Calu3 (cell line): ENCODE measurements around the gene APOL1. TPM values are rescaled to one million over a fixed set of nuclear protein-coding genes. Genes with fewer than 3 reads are reported as not detected.

ENCODE experiments used
- BruUV-seq: library from RNA; stranded (reverse); fragments of 400-500 nt; replicated peaks from 2 replicates; lab custom pipeline; 2021; lab: Mats Ljungman, UMichigan
- CTCF ChIA-PET: fragments of 300-600 bp; sonication (Branson Sonifier 250); formaldehyde crosslinking; loops from one replicate; lab custom pipeline; 2022; ENCODE audit warnings: antibody characterized with exemption; lab: Charles Lee
- DNase-seq: peaks from one replicate; pipeline ENCODE4 v3.0.0; 2022
- H3K27ac Mint-ChIP-seq: one replicate; pipeline ENCODE4 v1.8.0; 2022; ENCODE audit warnings: mixed read lengths; ENCODE audit not compliant: unreplicated experiment
- H3K27me3 Mint-ChIP-seq: one replicate; pipeline ENCODE4 v1.8.0; 2022; ENCODE audit warnings: mixed read lengths; ENCODE audit not compliant: unreplicated experiment
- H3K36me3 Mint-ChIP-seq: one replicate; pipeline ENCODE4 v1.8.0; 2022; ENCODE audit warnings: mild to moderate bottlenecking, moderate library complexity, mixed read lengths; ENCODE audit not compliant: insufficient read depth, unreplicated experiment
- H3K4me1 Mint-ChIP-seq: one replicate; pipeline ENCODE4 v1.8.0; 2022; ENCODE audit warnings: mild to moderate bottlenecking, low read depth, mixed read lengths; ENCODE audit not compliant: unreplicated experiment
- H3K4me3 Mint-ChIP-seq: one replicate; pipeline ENCODE4 v1.8.0; 2022; ENCODE audit warnings: mild to moderate bottlenecking, low read depth, moderate library complexity, mixed read lengths; ENCODE audit not compliant: unreplicated experiment
- H3K9me3 Mint-ChIP-seq: one replicate; pipeline ENCODE4 v1.8.0; 2022; ENCODE audit warnings: low read depth, mixed read lengths; ENCODE audit not compliant: unreplicated experiment
- CTCF ChIP-seq: fragments of 200-600 bp; IDR thresholded peaks from one replicate; pipeline ENCODE4 v1.8.0; 2022; ENCODE audit warnings: antibody characterized with exemption; ENCODE audit not compliant: unreplicated experiment
- intact Hi-C: fragments of 100-400 bp; cut with micrococcal nuclease; formaldehyde crosslinking; loops from one replicate; pipeline ENCODE4 v1.10.0; 2022; ENCODE audit not compliant: unreplicated experiment
- total RNA-seq: library from RNA; stranded (reverse); gene quantifications from 2 replicates; pipeline ENCODE4 v1.2.3, GENCODE V29; 2022

The APOL1 gene
- total RNA-seq, 1 experiment from 2014 or later, result 313 TPM

DNA sequence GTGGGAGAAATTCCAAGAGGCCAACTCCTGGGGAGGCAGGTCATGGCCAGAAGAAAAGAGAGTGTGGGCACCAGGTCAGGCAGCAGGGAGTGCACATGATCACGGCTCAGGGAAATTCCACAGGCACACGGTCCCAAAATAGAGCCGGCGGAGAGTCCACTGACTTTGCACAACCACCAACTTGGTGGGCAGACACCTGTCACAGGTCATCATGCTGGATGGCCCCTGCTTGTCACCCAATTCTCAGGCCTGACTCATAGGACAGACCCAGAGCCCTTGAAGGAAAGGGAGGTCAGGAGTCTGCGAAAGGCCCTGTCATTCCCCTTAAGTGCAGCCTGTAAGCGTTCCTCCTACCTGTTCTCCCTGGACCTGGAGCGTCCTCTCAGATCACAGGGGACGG, 29.4 kb upstream of the APOL1 start:
- no TSS peak for BruUV-seq
- TF ChIP-seq CTCF, result no peak
- CTCF ChIA-PET, result interaction anchor here (0.6 kb wide), 1 partner anchor 218 kb away, joined by 4 read pairs; no protein-coding TSS in a partner anchor
- Mint-ChIP-seq H3K27ac (no peak overlapping the region), H3K4me1 (peaks cover 34% of the 10 kb centered on the region), H3K27me3 (peaks cover 10% of the 10 kb centered on the region), H3K9me3 (no peaks in the 10 kb centered on the region), H3K4me3 (no peak overlapping the region), H3K36me3 (peaks cover 38% of the 10 kb centered on the region)
- DNase-seq, result no peak
- intact Hi-C loops, result no loop called here

GRCh38 chr22:36224245-36224644, 28.7 kb upstream of the APOL1 start:
- no TSS peak for BruUV-seq
- CTCF ChIA-PET, result interaction anchor here (0.6 kb wide), 1 partner anchor 217 kb away, joined by 4 read pairs; no protein-coding TSS in a partner anchor

GRCh38 chr22:36225333-36225922, 27.5 kb upstream of the APOL1 start:
- H3K27ac Mint-ChIP-seq, result no peak overlapping the region
- no peak for TF ChIP-seq CTCF
- DNase-seq, result no peak
- H3K4me3 Mint-ChIP-seq, result no peak overlapping the region
- BruUV-seq, result no TSS peak
- H3K4me1 Mint-ChIP-seq, result peaks cover 28% of the 10 kb centered on the region
- H3K36me3 Mint-ChIP-seq, result peaks cover 48% of the 10 kb centered on the region
- H3K27me3 Mint-ChIP-seq, result no peaks in the 10 kb centered on the region
- CTCF ChIA-PET, result no interaction called here
- no peaks in the 10 kb centered on the region for H3K9me3 Mint-ChIP-seq
- intact Hi-C loops, result no loop called here

More at GRCh38 chr22:36224245-36224644, 28.7 kb upstream of the APOL1 start:
- Mint-ChIP-seq H3K36me3 (peaks cover 38% of the 10 kb centered on the region), H3K4me1 (peaks cover 34% of the 10 kb centered on the region), H3K27ac (no peak overlapping the region), H3K9me3 (no peaks in the 10 kb centered on the region), H3K27me3 (peaks cover 3% of the 10 kb centered on the region), H3K4me3 (no peak overlapping the region)
- TF ChIP-seq CTCF, result no peak
- intact Hi-C loops, result no loop called here
- DNase-seq, result no peak

DNA sequence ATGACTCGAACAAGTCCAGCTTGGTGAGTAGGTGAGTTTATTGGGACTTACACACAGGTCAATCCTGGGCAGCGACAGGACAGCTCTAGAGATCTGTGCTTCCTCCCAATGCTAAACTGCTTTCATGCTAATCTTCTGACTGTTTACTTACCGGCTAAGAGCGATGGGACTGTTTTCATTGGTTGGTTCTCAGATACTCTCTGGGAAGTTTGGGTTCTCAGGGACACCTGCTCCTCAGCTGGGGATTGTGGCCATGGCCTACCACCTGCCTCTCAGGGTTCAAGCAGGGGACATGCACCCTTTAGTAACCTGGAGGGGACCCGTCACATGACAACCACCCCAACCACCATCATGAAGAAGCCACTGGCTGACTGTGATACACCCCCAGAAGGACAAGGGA, 26.7 kb upstream of the APOL1 start:
- Mint-ChIP-seq H3K36me3 (peaks cover 53% of the 10 kb centered on the region), H3K27ac (no peak overlapping the region), H3K4me3 (no peak overlapping the region), H3K27me3 (no peaks in the 10 kb centered on the region), H3K4me1 (peaks cover 21% of the 10 kb centered on the region), H3K9me3 (no peaks in the 10 kb centered on the region)
- no peak for DNase-seq
- BruUV-seq, result no TSS peak
- CTCF ChIA-PET, result no interaction called here
- no peak for TF ChIP-seq CTCF
- intact Hi-C loops, result no loop called here
